GM21423 (cell line): ENCODE results near the gene PCDH9.

Experiments used
- ATAC-seq: cut with Tn5 transposase; IDR thresholded peaks from one replicate; pipeline ENCODE4 v1.9.1; 2021; ENCODE audit warnings: mild to moderate bottlenecking, moderate library complexity; ENCODE audit not compliant: unreplicated experiment

Gene PCDH9

GRCh38 chr13:66558506-66558905, 671.6 kb downstream of the PCDH9 start:
- ATAC-seq = no peak

- no peak for ATAC-seq
Measured at GRCh38 chr13:66557357-66557756, 672.8 kb downstream of the PCDH9 start.

GRCh38 chr13:66556306-66556705, 673.8 kb downstream of the PCDH9 start:
- ATAC-seq = no peak

GRCh38 chr13:66553391-66553790, 676.7 kb downstream of the PCDH9 start:
- ATAC-seq = no peak

GRCh38 chr13:66551128-66551527, 679.0 kb downstream of the PCDH9 start:
- no peak for ATAC-seq

- no peak for ATAC-seq
Measured at GRCh38 chr13:66547685-66548084, 682.5 kb downstream of the PCDH9 start.

- ATAC-seq = no peak
Measured at GRCh38 chr13:66546534-66547379, 683.4 kb downstream of the PCDH9 start.

GRCh38 chr13:66543780-66544179, 686.4 kb downstream of the PCDH9 start:
- no peak for ATAC-seq

GRCh38 chr13:66537417-66537816, 692.7 kb downstream of the PCDH9 start:
- ATAC-seq = no peak

- ATAC-seq = no peak
Measured at GRCh38 chr13:66536746-66537145, 693.4 kb downstream of the PCDH9 start.

GRCh38 chr13:66534561-66534960, 695.6 kb downstream of the PCDH9 start:
- ATAC-seq = no peak

GRCh38 chr13:66532845-66533244, 697.3 kb downstream of the PCDH9 start:
- no peak for ATAC-seq

- ATAC-seq = no peak
Measured at GRCh38 chr13:66532146-66532545, 698.0 kb downstream of the PCDH9 start.

GRCh38 chr13:66530686-66531085, 699.5 kb downstream of the PCDH9 start:
- no peak for ATAC-seq

- no peak for ATAC-seq
Measured at GRCh38 chr13:66530158-66530557, 700.0 kb downstream of the PCDH9 start.

- ATAC-seq = no peak
Measured at GRCh38 chr13:66528944-66529576, 701.1 kb downstream of the PCDH9 start.

- no peak for ATAC-seq
Measured at GRCh38 chr13:66528180-66528579, 702.0 kb downstream of the PCDH9 start.

GRCh38 chr13:66520511-66521355, 709.4 kb downstream of the PCDH9 start:
- no peak for ATAC-seq

- no peak for ATAC-seq
Measured at GRCh38 chr13:66519259-66519658, 710.9 kb downstream of the PCDH9 start.

- ATAC-seq = no peak
Measured at GRCh38 chr13:66518068-66518467, 712.1 kb downstream of the PCDH9 start.

- ATAC-seq = no peak
Measured at GRCh38 chr13:66513728-66514127, 716.4 kb downstream of the PCDH9 start.
